ENCODE measurements around the gene WNT3A. TPM values are rescaled to one million over a fixed set of nuclear protein-coding genes. Genes with fewer than 3 reads are reported as not detected.

The WNT3A gene
- polyA plus RNA-seq, 3 donors: not detected

GRCh38 chr1:228063251-228064191, 56.7 kb downstream of the WNT3A start:
- Histone ChIP-seq H3K79me2 (ENCODE audit: insufficient read depth, low read length) (no peaks in the 10 kb centered on the region), H3K4me2 (replicated peaks; ENCODE audit: extremely low read depth, low read length, poor library complexity, severe bottlenecking) (no peak overlapping the region), H3K27me3 (ENCODE audit: control insufficient read depth in 2 of 2, insufficient read depth in 2 of 2, low read length in 2 of 2) (peaks cover 21 to 51% of the 10 kb centered on the region in 2 donors), H2AFZ (ENCODE audit: insufficient read depth, low read depth, low read length, poor library complexity, severe bottlenecking) (no peak overlapping the region), H3K4me1 (ENCODE audit: control insufficient read depth in 1 of 2, insufficient read depth in 2 of 2, low read length in 2 of 2) (peaks cover 17 to 22% of the 10 kb centered on the region in 2 donors), H3K4me3 (replicated peaks in 1 of 3; ENCODE audit: low read depth in 2 of 3, low read length in 3 of 3) (no peak overlapping the region), H3K27ac (ENCODE audit: low read depth in 1 of 2, low read length in 2 of 2) (no peak overlapping the region), H3K36me3 (replicated peaks in 1 of 2; ENCODE audit: control insufficient read depth in 1 of 2, insufficient read depth in 2 of 2, low read length in 2 of 2) (no peaks in the 10 kb centered on the region), H4K20me1 (ENCODE audit: insufficient read depth, low read length) (no peaks in the 10 kb centered on the region), H3K9me3 (replicated peaks in 1 of 2; ENCODE audit: control insufficient read depth in 1 of 2, insufficient read depth in 1 of 2, low read length in 2 of 2) (peaks cover 3 to 9% of the 10 kb centered on the region in 2 donors), H3K9ac (ENCODE audit: insufficient read depth, low read length, poor library complexity, severe bottlenecking) (no peak overlapping the region)
- Mint-ChIP-seq H3K36me3 (peaks cover 3% of the 10 kb centered on the region in 2 donors), H3K9me3 (peaks cover 0 to 20% (median 11%) of the 10 kb centered on the region in 7 donors), H3K27me3 (ENCODE audit: low read depth in 3 of 3) (peaks cover 40 to 59% (median 54%) of the 10 kb centered on the region in 3 donors), H3K27ac (no peak overlapping the region), H3K4me1 (peaks cover 11% of the 10 kb centered on the region), H3K4me3 (no peak overlapping the region)
- no peak for DNase-seq
- intact Hi-C loops (cut with micrococcal nuclease): no loop called here
- TF ChIP-seq, protein P1, sequence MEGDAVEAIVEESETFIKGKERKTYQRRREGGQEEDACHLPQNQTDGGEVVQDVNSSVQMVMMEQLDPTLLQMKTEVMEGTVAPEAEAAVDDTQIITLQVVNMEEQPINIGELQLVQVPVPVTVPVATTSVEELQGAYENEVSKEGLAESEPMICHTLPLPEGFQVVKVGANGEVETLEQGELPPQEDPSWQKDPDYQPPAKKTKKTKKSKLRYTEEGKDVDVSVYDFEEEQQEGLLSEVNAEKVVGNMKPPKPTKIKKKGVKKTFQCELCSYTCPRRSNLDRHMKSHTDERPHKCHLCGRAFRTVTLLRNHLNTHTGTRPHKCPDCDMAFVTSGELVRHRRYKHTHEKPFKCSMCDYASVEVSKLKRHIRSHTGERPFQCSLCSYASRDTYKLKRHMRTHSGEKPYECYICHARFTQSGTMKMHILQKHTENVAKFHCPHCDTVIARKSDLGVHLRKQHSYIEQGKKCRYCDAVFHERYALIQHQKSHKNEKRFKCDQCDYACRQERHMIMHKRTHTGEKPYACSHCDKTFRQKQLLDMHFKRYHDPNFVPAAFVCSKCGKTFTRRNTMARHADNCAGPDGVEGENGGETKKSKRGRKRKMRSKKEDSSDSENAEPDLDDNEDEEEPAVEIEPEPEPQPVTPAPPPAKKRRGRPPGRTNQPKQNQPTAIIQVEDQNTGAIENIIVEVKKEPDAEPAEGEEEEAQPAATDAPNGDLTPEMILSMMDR (IDR thresholded peaks at IDR 0.05): no peak
- WGBS (ENCODE audit: insufficient coverage): 97% methylated on average over 14 of the region's 15 CpGs

GRCh38 chr1:228064296-228064695, 57.5 kb downstream of the WNT3A start:
- Mint-ChIP-seq H3K4me3 (no peak overlapping the region), H3K27me3 (ENCODE audit: low read depth in 3 of 3) (peaks cover 36 to 51% (median 48%) of the 10 kb centered on the region in 3 donors), H3K36me3 (peaks cover 3% of the 10 kb centered on the region in 2 donors), H3K4me1 (peaks cover 11% of the 10 kb centered on the region), H3K9me3 (peaks cover 0 to 14% (median 9%) of the 10 kb centered on the region in 7 donors), H3K27ac (no peak overlapping the region)
- 60% methylated on average over 3 of the region's 8 CpGs for WGBS (ENCODE audit: insufficient coverage)
- intact Hi-C loops (cut with micrococcal nuclease): no loop called here
- TF ChIP-seq, protein P1 (IDR thresholded peaks at IDR 0.05): no peak
- H3K79me2 ChIP-seq (ENCODE audit: insufficient read depth, low read length): no peaks in the 10 kb centered on the region
- peaks cover 14 to 16% of the 10 kb centered on the region in 2 donors for H3K4me1 ChIP-seq (ENCODE audit: control insufficient read depth in 1 of 2, insufficient read depth in 2 of 2, low read length in 2 of 2)
- H3K27ac ChIP-seq (ENCODE audit: low read depth in 1 of 2, low read length in 2 of 2): no peak overlapping the region
- no peak for DNase-seq
- H3K9ac ChIP-seq (ENCODE audit: insufficient read depth, low read length, poor library complexity, severe bottlenecking): no peak overlapping the region
- H3K27me3 ChIP-seq (ENCODE audit: control insufficient read depth in 2 of 2, insufficient read depth in 2 of 2, low read length in 2 of 2): peaks cover 16 to 48% of the 10 kb centered on the region in 2 donors
- H3K4me3 ChIP-seq (replicated peaks in 1 of 3; ENCODE audit: low read depth in 2 of 3, low read length in 3 of 3): no peak overlapping the region
- H3K9me3 ChIP-seq (replicated peaks in 1 of 2; ENCODE audit: control insufficient read depth in 1 of 2, insufficient read depth in 1 of 2, low read length in 2 of 2): peaks cover 0 to 4% of the 10 kb centered on the region in 2 donors
- H2AFZ ChIP-seq (ENCODE audit: insufficient read depth, low read depth, low read length, poor library complexity, severe bottlenecking): no peak overlapping the region
- H3K36me3 ChIP-seq (replicated peaks in 1 of 2; ENCODE audit: control insufficient read depth in 1 of 2, insufficient read depth in 2 of 2, low read length in 2 of 2): no peaks in the 10 kb centered on the region
- H3K4me2 ChIP-seq (replicated peaks; ENCODE audit: extremely low read depth, low read length, poor library complexity, severe bottlenecking): no peak overlapping the region
- H4K20me1 ChIP-seq (ENCODE audit: insufficient read depth, low read length): no peaks in the 10 kb centered on the region
